HG03565 (cell line): ENCODE data around the gene PARD6G.

Experiments used
- ATAC-seq: cut with Tn5 transposase; IDR thresholded peaks from one replicate; pipeline ENCODE4 v1.9.1; 2021; ENCODE audit warnings: mild to moderate bottlenecking, moderate library complexity; ENCODE audit not compliant: unreplicated experiment

PARD6G gene

GRCh38 chr18:80120932-80121331, 126.4 kb downstream of the PARD6G start:
- ATAC-seq: no peak

GRCh38 chr18:80119111-80119510, 128.2 kb downstream of the PARD6G start:
- ATAC-seq: no peak

DNA sequence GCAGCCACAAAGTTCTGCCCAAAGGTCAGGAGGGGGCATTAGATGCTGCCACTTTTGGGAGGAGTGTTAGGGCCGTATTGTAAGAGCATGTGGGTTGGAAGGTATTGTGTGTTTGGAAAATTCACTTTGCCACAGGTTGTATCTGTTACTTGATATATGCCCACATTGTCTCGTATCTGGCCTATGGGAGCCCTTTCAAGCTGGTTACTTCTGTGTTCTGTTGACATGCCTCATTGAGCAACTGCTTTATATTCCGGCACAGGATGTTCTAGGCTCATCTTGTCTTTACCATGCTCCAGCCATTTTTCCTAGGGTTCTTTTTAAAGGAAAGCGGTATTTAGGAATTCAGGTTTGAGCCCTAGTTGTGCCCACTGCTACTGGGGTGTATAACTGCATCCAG, 132.3 kb downstream of the PARD6G start:
- no peak for ATAC-seq

DNA sequence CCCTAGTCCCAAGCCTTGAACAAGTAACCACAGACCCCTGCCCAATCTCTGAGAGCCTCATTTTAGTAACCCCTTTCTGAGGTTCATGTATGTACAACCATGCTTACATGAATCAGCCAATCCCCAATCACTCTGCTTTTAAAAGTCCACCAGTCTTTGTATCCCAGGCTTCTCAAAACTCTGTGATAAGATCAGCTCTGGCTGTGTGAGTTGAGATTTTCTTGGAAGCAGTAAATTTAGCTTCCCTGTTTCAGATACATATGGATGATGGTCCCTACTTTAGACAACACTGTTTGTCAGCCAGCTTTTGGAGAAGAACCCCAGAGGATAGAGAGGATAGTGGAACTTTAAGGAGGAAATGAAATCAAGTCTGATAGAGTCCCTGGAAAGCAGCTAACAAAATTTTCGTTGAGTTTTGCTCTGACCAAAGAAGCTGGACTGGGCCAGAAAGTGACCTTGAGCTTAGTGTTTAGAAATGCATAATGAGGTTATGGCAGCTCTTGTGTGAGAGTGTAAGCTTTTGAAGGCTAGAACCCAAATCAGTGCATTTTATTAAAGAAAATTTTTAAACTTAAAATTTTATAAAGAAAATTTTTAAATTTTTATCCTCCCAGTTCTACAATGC, 134.6 kb downstream of the PARD6G start:
- ATAC-seq: no peak

- ATAC-seq: no peak
Measured at GRCh38 chr18:80109676-80110078, 137.6 kb downstream of the PARD6G start.

DNA sequence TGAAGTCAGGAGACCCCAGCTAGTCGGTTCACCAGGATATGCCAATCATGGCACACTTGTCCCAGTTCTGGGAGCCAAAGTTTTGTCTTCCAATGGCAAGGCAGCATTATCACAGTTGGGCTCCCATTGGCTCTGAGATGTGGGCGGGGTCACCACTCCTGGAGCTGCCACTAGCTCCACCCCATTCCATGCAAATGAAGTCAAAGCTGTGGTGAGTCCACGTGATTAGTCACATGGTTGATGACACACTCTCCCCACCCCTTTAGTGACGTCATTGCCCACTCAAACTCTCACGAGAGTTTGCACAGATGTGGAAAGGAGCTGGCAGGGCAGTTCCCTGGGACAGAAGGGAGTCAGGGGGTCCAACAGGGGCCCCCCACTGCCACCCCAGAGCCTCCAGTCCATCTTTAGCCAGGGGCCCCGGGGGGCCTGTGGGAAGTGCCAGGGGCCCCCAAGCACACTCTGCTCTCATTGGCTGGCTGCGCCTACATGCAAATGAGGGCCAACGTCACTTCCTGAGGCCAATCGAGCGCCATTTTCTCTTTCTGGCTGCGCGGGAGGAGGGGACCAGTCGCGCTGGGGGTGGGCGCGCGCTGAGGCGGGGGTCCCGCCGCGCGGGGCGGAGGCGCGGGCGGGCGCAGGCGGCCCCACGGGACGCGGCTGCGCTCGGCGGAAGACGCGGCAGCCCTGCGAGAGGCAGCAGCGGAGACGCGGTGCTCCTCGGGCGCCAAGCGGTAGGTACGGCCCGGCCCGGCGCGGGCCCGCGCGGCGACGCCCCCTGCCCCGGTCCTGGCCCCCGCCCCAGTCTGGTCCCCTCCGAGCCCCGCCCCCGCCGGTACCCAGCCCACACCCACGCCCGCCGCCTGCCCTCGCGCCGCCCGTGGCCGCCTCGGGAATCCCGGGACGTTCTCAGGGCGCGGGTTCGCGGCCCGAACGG, 138.3 kb downstream of the PARD6G start, which contains the start of gene ADNP2:
ADNP2 (plus strand) TSS at position 524 of the 937 bp plus-strand sequence. CDS start 8,281 bp downstream, outside the sequence.
- ATAC-seq: peak; percentile 61

DNA sequence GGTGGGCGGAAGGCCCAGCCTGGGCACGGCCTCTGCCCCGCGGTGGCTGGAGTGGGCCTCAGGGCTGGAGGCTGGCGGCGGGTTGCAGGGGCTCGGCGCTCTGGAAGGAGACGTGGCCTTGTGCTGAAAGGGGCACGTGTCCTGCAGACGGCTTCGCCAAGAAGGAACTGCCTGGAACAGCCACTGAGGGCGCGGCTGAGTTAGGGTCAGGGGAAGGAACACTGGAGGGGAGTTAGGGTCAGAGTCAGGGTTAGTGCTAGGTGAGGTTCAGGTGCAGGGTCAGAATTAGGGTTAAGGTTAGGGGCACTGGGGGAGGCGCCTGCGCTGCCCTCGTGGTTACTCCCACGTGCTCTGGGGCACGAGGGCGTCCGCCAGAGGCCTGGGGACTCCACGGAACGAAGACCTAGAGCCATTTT, 139.2 kb downstream of the PARD6G start:
- no peak for ATAC-seq

DNA sequence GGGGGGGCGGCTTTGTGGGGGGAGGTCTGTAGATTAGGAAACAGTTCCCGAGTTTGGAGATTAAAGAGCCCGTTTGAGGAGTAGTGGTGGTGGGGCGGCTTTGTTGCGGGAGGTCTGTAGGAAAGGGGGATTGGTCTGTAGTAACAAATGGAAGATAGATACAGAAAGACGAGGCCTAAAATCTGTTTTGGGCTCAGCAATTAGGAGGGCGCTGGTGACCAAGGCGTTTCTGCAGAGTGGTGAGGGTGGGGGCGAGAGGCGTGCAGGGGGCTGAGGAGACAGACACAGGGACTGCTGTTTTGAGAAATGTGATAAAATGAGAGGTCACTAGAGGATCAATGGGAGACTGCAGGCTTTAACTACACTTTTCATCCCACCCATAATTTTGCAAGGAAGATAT, 139.9 kb downstream of the PARD6G start:
- no peak for ATAC-seq
